Kidney epithelial cell (primary cell): ENCODE data around the gene IQSEC1. TPM values are rescaled to one million over a fixed set of nuclear protein-coding genes. Genes with fewer than 3 reads are reported as not detected.

Experiments
- DNase-seq: peaks from one replicate; pipeline ENCODE4 v3.0.0-alpha.2; 2010; ENCODE audit warnings: low read depth
- H3K27me3 ChIP-seq: 2 replicates; pipeline ENCODE4 v1.6.0; 2011; ENCODE audit warnings: low read length; ENCODE audit not compliant: control insufficient read depth, insufficient read depth
- H3K36me3 ChIP-seq: 2 replicates; pipeline ENCODE4 v1.5.1; 2011; ENCODE audit warnings: low read length; ENCODE audit not compliant: control insufficient read depth, insufficient read depth
- H3K4me3 ChIP-seq: 2 replicates; pipeline ENCODE4 v1.5.1; 2011; ENCODE audit warnings: low read depth, mild to moderate bottlenecking, control low read depth, low read length
- CTCF ChIP-seq: IDR thresholded peaks from 2 replicates; pipeline ENCODE4 v1.5.1; 2011; ENCODE audit warnings: mild to moderate bottlenecking, moderate library complexity, low read length, control low read depth, inconsistent platforms; ENCODE audit not compliant: insufficient read depth, poor library complexity, severe bottlenecking
- total RNA-seq: library from RNA; depleted of rRNA; stranded (reverse); fragments of >200 nt; gene quantifications from 2 replicates; pipeline ENCODE4 v1.2.3, GENCODE V29; 2015

Gene IQSEC1
- total RNA-seq, 1 donor from 2014 or later, result 14.9 TPM

- no peaks in the 10 kb centered on the region for H3K36me3 ChIP-seq
- peaks cover 16% of the 10 kb centered on the region for H3K27me3 ChIP-seq
- TF ChIP-seq CTCF, result no peak
- DNase-seq, result no peak
- no peak overlapping the region for H3K4me3 ChIP-seq
Measured at GRCh38 chr3:13085081-13085845, 12.0 kb upstream of the IQSEC1 start.

- peaks cover 20% of the 10 kb centered on the region for H3K27me3 ChIP-seq
- H3K4me3 ChIP-seq, result no peak overlapping the region
- no peaks in the 10 kb centered on the region for H3K36me3 ChIP-seq
- no peak for TF ChIP-seq CTCF
- DNase-seq, result no peak
Measured at GRCh38 chr3:13083898-13084297, 10.7 kb upstream of the IQSEC1 start.

GRCh38 chr3:13083254-13083653 is 10.0 kb upstream of the IQSEC1 start:
- no peak for TF ChIP-seq CTCF
- Histone ChIP-seq H3K4me3 (no peak overlapping the region), H3K36me3 (no peaks in the 10 kb centered on the region), H3K27me3 (peaks cover 25% of the 10 kb centered on the region)
- no peak for DNase-seq

GRCh38 chr3:13082677-13083076 is 9.4 kb upstream of the IQSEC1 start:
- H3K27me3 ChIP-seq, result peaks cover 31% of the 10 kb centered on the region
- DNase-seq, result no peak
- H3K36me3 ChIP-seq, result no peaks in the 10 kb centered on the region
- TF ChIP-seq CTCF, result no peak
- H3K4me3 ChIP-seq, result no peak overlapping the region

- no peaks in the 10 kb centered on the region for H3K36me3 ChIP-seq
- no peak for TF ChIP-seq CTCF
- DNase-seq, result no peak
- peaks cover 39% of the 10 kb centered on the region for H3K27me3 ChIP-seq
- H3K4me3 ChIP-seq, result no peak overlapping the region
Measured at GRCh38 chr3:13081603-13082360, 8.6 kb upstream of the IQSEC1 start.
